Activated naive CD8-positive, alpha-beta T cell treated with anti-CD3 and anti-CD28 coated beads for 36 hours (primary cell): ENCODE results near the gene GLS. TPM values are rescaled to one million over a fixed set of nuclear protein-coding genes. Genes with fewer than 3 reads are reported as not detected.

ENCODE experiments used
- DNase-seq: peaks from one replicate; pipeline ENCODE4 v3.0.0; 2021
- H3K27ac Mint-ChIP-seq: one replicate; pipeline ENCODE4 v1.8.0; 2022; ENCODE audit warnings: mild to moderate bottlenecking, moderate library complexity, mixed read lengths
- H3K27me3 Mint-ChIP-seq: one replicate; pipeline ENCODE4 v1.8.0; 2022; ENCODE audit warnings: mild to moderate bottlenecking, mixed read lengths
- H3K36me3 Mint-ChIP-seq: one replicate; pipeline ENCODE4 v1.8.0; 2021; ENCODE audit warnings: mild to moderate bottlenecking, mixed read lengths
- H3K4me1 Mint-ChIP-seq: one replicate; pipeline ENCODE4 v1.8.0; 2021; ENCODE audit warnings: mixed read lengths
- H3K4me3 Mint-ChIP-seq: one replicate; pipeline ENCODE4 v1.8.0; 2022; ENCODE audit warnings: mild to moderate bottlenecking, moderate library complexity, mixed read lengths
- H3K9me3 Mint-ChIP-seq: one replicate; pipeline ENCODE4 v1.8.0; 2022; ENCODE audit warnings: mixed read lengths
- total RNA-seq, 2 experiments: library from RNA; stranded (reverse); gene quantifications; one replicate each; pipeline ENCODE4 v1.2.3, GENCODE V29; 2021

The GLS gene
- total RNA-seq, 2 experiments from 2014 or later: 192 to 201 TPM

- Mint-ChIP-seq H3K27me3 (no peaks in the 10 kb centered on the region), H3K27ac (peak overlapping the region; percentile 72), H3K36me3 (peaks cover 70% of the 10 kb centered on the region), H3K4me1 (peaks cover 46% of the 10 kb centered on the region), H3K9me3 (peaks cover 21% of the 10 kb centered on the region), H3K4me3 (peak overlapping the region; percentile 20)
- DNase-seq: no peak
These were observed 127.7 kb downstream of the GLS start for GRCh38 chr2:191008286-191008685.

- Mint-ChIP-seq H3K4me3 (peak overlapping the region; percentile 70), H3K27ac (peak overlapping the region; percentile 62), H3K27me3 (no peaks in the 10 kb centered on the region), H3K4me1 (peaks cover 44% of the 10 kb centered on the region), H3K36me3 (peaks cover 55% of the 10 kb centered on the region), H3K9me3 (peaks cover 10% of the 10 kb centered on the region)
- DNase-seq: no peak
These were observed 129.1 kb downstream of the GLS start for GRCh38 chr2:191009541-191010374.

- peaks cover 52% of the 10 kb centered on the region for H3K36me3 Mint-ChIP-seq
- DNase-seq: no peak
These were observed 130.6 kb downstream of the GLS start for GRCh38 chr2:191010887-191011885.

GRCh38 chr2:191012346-191012745, 131.7 kb downstream of the GLS start:
- H3K4me3 Mint-ChIP-seq: no peak overlapping the region

More at GRCh38 chr2:191010887-191011885, 130.6 kb downstream of the GLS start:
- Mint-ChIP-seq H3K27ac (no peak overlapping the region), H3K4me1 (peaks cover 40% of the 10 kb centered on the region), H3K9me3 (peaks cover 6% of the 10 kb centered on the region), H3K27me3 (no peaks in the 10 kb centered on the region), H3K4me3 (no peak overlapping the region)

GRCh38 chr2:191012845-191013681, 132.4 kb downstream of the GLS start:
- DNase-seq: no peak
- Mint-ChIP-seq H3K4me1 (peaks cover 34% of the 10 kb centered on the region), H3K4me3 (no peak overlapping the region), H3K27me3 (no peaks in the 10 kb centered on the region), H3K27ac (no peak overlapping the region), H3K9me3 (peaks cover 5% of the 10 kb centered on the region), H3K36me3 (peaks cover 38% of the 10 kb centered on the region)

More at GRCh38 chr2:191012346-191012745, 131.7 kb downstream of the GLS start:
- H3K9me3 Mint-ChIP-seq: peaks cover 5% of the 10 kb centered on the region
- no peaks in the 10 kb centered on the region for H3K27me3 Mint-ChIP-seq
- H3K36me3 Mint-ChIP-seq: peaks cover 45% of the 10 kb centered on the region
- no peak overlapping the region for H3K27ac Mint-ChIP-seq
- H3K4me1 Mint-ChIP-seq: peaks cover 35% of the 10 kb centered on the region
- DNase-seq: no peak

- Mint-ChIP-seq H3K9me3 (peaks cover 5% of the 10 kb centered on the region), H3K4me1 (peaks cover 34% of the 10 kb centered on the region), H3K4me3 (no peak overlapping the region), H3K27me3 (no peaks in the 10 kb centered on the region), H3K27ac (no peak overlapping the region), H3K36me3 (peaks cover 33% of the 10 kb centered on the region)
- DNase-seq: no peak
These were observed 133.0 kb downstream of the GLS start for GRCh38 chr2:191013682-191013931.

GRCh38 chr2:191013932-191014652, 133.5 kb downstream of the GLS start, which contains the start of gene STAT1:
STAT1 (minus strand) TSS chr2:191014171; CDS start chr2:191010003, 4,168 bp downstream.
- Mint-ChIP-seq H3K36me3 (peaks cover 29% of the 10 kb centered on the region), H3K27ac (no peak within 1 kb of the TSS), H3K9me3 (peaks cover 5% of the 10 kb centered on the region), H3K4me1 (peaks cover 36% of the 10 kb centered on the region), H3K4me3 (no peak within 1 kb of the TSS), H3K27me3 (no peaks in the 10 kb centered on the region)
- DNase-seq: peak; percentile 99

GRCh38 chr2:191014653-191015020, 134.0 kb downstream of the GLS start:
- H3K9me3 Mint-ChIP-seq: peaks cover 5% of the 10 kb centered on the region

More at GRCh38 chr2:191014653-191015020, 134.0 kb downstream of the GLS start:
- H3K27ac Mint-ChIP-seq: no peak overlapping the region
- no peak overlapping the region for H3K4me3 Mint-ChIP-seq
- peaks cover 24% of the 10 kb centered on the region for H3K36me3 Mint-ChIP-seq
- no peak for DNase-seq
- no peaks in the 10 kb centered on the region for H3K27me3 Mint-ChIP-seq
- peaks cover 37% of the 10 kb centered on the region for H3K4me1 Mint-ChIP-seq

Other genes starting within 250 kb of the GLS start
- 10 to 100 TPM; 24.9 to 33.3 TPM for gene NAB1, start 231.7 kb upstream of the GLS start, total RNA-seq
- 100 to 1,000 TPM; 383 to 389 TPM for gene STAT1, start 133.3 kb downstream of the GLS start, total RNA-seq